Hepatocyte (in vitro differentiated cells): ENCODE results near the gene DIRAS1. TPM values are rescaled to one million over a fixed set of nuclear protein-coding genes. Genes with fewer than 3 reads are reported as not detected.

Experiments
- DNase-seq: peaks from one replicate; pipeline ENCODE4 v3.0.0-alpha.2; 2016; ENCODE audit warnings: low spot score
- H2AFZ ChIP-seq: fragments of 200-600 bp; sonication (generic); 2 replicates; pipeline ENCODE4 v1.6.0; 2016; ENCODE audit warnings: antibody characterized with exemption, mild to moderate bottlenecking
- H3K27ac ChIP-seq: fragments of 200-600 bp; sonication (generic); 2 replicates; pipeline ENCODE4 v1.5.1; 2016; ENCODE audit warnings: mild to moderate bottlenecking
- H3K27me3 ChIP-seq: fragments of 200-600 bp; sonication (generic); 2 replicates; pipeline ENCODE4 v1.6.1; 2016
- H3K36me3 ChIP-seq: fragments of 200-600 bp; sonication (generic); replicated peaks from 2 replicates; pipeline ENCODE4 v1.5.1; 2016; ENCODE audit warnings: low read depth; ENCODE audit not compliant: insufficient read depth
- H3K4me1 ChIP-seq: fragments of 200-600 bp; sonication (generic); 2 replicates; pipeline ENCODE4 v1.5.1; 2016; ENCODE audit warnings: mild to moderate bottlenecking, moderate library complexity; ENCODE audit not compliant: insufficient read depth
- H3K4me2 ChIP-seq: fragments of 200-600 bp; sonication (generic); 2 replicates; pipeline ENCODE4 v1.6.0; 2016
- H3K4me3 ChIP-seq: fragments of 200-600 bp; sonication (generic); 2 replicates; pipeline ENCODE4 v1.5.1; 2016; ENCODE audit warnings: mild to moderate bottlenecking
- H3K79me2 ChIP-seq: fragments of 200-600 bp; sonication (generic); 2 replicates; pipeline ENCODE4 v1.6.0; 2017; ENCODE audit warnings: mild to moderate bottlenecking
- H3K9me2 ChIP-seq: fragments of 200-600 bp; sonication (generic); replicated peaks from 2 replicates; pipeline ENCODE4 v1.6.0; 2017; ENCODE audit warnings: mild to moderate bottlenecking; ENCODE audit not compliant: insufficient read depth
- H3K9me3 ChIP-seq: fragments of 200-600 bp; sonication (generic); 2 replicates; pipeline ENCODE4 v1.5.1; 2016; ENCODE audit warnings: low read depth, mild to moderate bottlenecking
- H4K20me1 ChIP-seq: fragments of 200-600 bp; sonication (generic); 2 replicates; pipeline ENCODE4 v1.6.0; 2016; ENCODE audit warnings: mild to moderate bottlenecking; ENCODE audit not compliant: insufficient read depth, poor library complexity, severe bottlenecking
- EZH2 ChIP-seq: fragments of 200-600 bp; sonication (generic); IDR thresholded peaks from 2 replicates; pipeline ENCODE4 v1.6.1; 2016; ENCODE audit warnings: antibody characterized with exemption, mild to moderate bottlenecking, borderline replicate concordance
- EZH2phosphoT487 ChIP-seq: fragments of 200-600 bp; sonication (generic); IDR thresholded peaks from one replicate; pipeline ENCODE4 v1.6.1; 2018; ENCODE audit warnings: antibody characterized with exemption, mild to moderate bottlenecking, low read depth, moderate library complexity; ENCODE audit not compliant: unreplicated experiment, severe bottlenecking
- WGBS: methylation state at CpG from one replicate; pipeline ENCODE4 v1.1.6; 2016; ENCODE audit warnings: low lambda C conversion rate; ENCODE audit errors: missing lambda C conversion rate; 5-methylcytosine and 5-hydroxymethylcytosine counted together
- polyA plus RNA-seq: library from polyadenylated mRNA; unstranded; fragments of >200 nt; fragmentation: Nextera tagmentation; extraction: Ambion mirVana; gene quantifications from 2 replicates; pipeline ENCODE4 v1.2.1, GENCODE V29; 2016
- total RNA-seq: library from RNA; depleted of rRNA; stranded (reverse); fragments of >200 nt; gene quantifications from 2 replicates; pipeline ENCODE4 v1.2.3, GENCODE V29; 2014
- TF ChIP-seq, protein P1 (sequence below): fragments of 200-600 bp; sonication (generic); IDR thresholded peaks from 2 replicates; pipeline ENCODE4 v1.5.1; 2016; ENCODE audit warnings: antibody characterized with exemption, mild to moderate bottlenecking; ENCODE audit not compliant: poor library complexity

Gene DIRAS1
- total and polyA plus RNA-seq, 2 experiments from 2014 or later, result 1.5 to 2.4 TPM

DNA sequence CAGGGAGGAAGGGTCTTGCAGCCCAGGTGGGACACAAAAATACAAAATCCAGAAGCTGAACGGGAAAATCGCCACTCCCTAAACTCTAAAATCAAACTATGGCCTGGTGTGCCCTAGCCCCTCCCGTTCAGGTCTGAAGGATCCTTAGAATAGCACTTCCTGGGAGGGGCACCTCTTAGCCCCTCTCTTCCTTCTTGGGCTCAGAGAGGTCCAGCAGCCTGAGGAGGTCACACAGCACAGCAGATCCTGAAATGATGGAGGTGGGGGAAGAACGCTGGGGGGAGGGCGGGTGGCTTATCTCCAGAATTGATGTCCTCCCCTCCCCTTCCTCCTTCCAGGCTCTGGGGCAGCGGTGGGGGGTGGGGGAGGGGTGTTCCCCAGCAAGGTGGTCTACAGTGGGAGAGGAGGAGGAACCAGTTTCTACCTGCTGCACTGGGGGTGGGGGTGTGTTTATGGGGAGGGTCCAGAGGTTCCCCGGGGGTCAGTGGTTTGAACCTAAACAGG lies 1.9 kb downstream of the DIRAS1 start:
- peaks cover 5% of the 10 kb centered on the region for H3K4me1 ChIP-seq
- H4K20me1 ChIP-seq, result no peaks in the 10 kb centered on the region
- no peak for DNase-seq
- TF ChIP-seq, protein P1, sequence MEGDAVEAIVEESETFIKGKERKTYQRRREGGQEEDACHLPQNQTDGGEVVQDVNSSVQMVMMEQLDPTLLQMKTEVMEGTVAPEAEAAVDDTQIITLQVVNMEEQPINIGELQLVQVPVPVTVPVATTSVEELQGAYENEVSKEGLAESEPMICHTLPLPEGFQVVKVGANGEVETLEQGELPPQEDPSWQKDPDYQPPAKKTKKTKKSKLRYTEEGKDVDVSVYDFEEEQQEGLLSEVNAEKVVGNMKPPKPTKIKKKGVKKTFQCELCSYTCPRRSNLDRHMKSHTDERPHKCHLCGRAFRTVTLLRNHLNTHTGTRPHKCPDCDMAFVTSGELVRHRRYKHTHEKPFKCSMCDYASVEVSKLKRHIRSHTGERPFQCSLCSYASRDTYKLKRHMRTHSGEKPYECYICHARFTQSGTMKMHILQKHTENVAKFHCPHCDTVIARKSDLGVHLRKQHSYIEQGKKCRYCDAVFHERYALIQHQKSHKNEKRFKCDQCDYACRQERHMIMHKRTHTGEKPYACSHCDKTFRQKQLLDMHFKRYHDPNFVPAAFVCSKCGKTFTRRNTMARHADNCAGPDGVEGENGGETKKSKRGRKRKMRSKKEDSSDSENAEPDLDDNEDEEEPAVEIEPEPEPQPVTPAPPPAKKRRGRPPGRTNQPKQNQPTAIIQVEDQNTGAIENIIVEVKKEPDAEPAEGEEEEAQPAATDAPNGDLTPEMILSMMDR, result no peak
- TF ChIP-seq EZH2phosphoT487 (no peak), EZH2 (no peak)
- H3K4me3 ChIP-seq, result no peak overlapping the region
- H3K4me2 ChIP-seq, result no peak overlapping the region
- no peaks in the 10 kb centered on the region for H3K9me2 ChIP-seq
- no peak overlapping the region for H2AFZ ChIP-seq
- WGBS, result 62% methylated on average over 6 of the region's 7 CpGs
- H3K79me2 ChIP-seq, result no peaks in the 10 kb centered on the region
- H3K9me3 ChIP-seq, result no peaks in the 10 kb centered on the region
- peaks cover 28% of the 10 kb centered on the region for H3K27me3 ChIP-seq
- no peak overlapping the region for H3K27ac ChIP-seq
- H3K36me3 ChIP-seq, result no peaks in the 10 kb centered on the region

DNA sequence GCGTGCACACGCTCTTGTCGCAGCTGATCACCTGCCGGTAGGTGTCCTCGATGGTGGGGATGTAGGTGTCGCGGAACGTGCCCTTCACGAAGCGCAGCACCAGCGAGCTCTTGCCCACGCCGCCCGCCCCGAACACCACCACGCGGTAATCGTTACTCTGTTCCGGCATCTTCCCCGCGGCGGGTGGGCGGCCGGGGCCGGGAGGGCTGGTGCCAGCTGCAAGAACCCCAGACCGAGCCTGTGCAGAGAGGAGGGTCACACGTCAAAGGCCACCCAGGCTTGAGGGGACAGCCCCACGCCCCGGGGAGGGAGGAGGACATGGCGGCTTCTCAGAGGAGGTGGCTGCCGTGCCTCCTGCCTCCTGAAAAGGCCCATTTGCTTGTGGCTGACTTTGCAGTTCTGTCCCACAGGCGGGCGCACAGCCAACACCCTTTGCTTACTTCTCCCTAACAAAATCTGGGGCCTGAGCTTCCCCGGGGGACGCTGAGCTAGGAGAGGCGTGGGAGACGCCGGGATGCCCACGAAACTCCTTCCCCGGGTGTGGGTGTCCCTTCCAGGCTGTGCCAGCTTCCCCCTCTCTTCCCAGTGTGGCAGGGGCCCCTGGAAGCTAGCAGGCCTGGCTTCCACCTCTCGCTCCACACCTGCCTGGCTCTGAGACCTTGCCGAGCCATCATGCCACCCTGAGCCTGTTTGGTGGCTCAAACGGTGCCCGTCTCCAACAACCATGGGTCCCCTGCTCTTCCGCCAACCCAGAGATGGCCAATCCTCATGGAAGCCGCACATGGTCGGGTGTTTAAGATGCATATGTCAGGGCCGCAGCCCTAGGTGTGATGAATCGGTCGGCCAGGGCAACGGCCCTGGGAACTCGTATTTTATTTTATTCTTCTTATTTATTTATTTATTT lies 3.3 kb downstream of the DIRAS1 start:
- Histone ChIP-seq H3K27me3 (peaks cover 27% of the 10 kb centered on the region), H4K20me1 (no peaks in the 10 kb centered on the region), H3K27ac (no peak overlapping the region), H3K36me3 (no peaks in the 10 kb centered on the region), H2AFZ (no peak overlapping the region), H3K4me3 (no peak overlapping the region), H3K4me1 (peaks cover 5% of the 10 kb centered on the region), H3K9me2 (no peaks in the 10 kb centered on the region), H3K9me3 (no peaks in the 10 kb centered on the region), H3K4me2 (no peak overlapping the region), H3K79me2 (no peaks in the 10 kb centered on the region)
- no peak for DNase-seq
- no peak for TF ChIP-seq EZH2
- TF ChIP-seq EZH2phosphoT487, result no peak
- TF ChIP-seq, protein P1, result no peak
- WGBS, result 96% methylated on average over 39 of the region's 52 CpGs

DNA sequence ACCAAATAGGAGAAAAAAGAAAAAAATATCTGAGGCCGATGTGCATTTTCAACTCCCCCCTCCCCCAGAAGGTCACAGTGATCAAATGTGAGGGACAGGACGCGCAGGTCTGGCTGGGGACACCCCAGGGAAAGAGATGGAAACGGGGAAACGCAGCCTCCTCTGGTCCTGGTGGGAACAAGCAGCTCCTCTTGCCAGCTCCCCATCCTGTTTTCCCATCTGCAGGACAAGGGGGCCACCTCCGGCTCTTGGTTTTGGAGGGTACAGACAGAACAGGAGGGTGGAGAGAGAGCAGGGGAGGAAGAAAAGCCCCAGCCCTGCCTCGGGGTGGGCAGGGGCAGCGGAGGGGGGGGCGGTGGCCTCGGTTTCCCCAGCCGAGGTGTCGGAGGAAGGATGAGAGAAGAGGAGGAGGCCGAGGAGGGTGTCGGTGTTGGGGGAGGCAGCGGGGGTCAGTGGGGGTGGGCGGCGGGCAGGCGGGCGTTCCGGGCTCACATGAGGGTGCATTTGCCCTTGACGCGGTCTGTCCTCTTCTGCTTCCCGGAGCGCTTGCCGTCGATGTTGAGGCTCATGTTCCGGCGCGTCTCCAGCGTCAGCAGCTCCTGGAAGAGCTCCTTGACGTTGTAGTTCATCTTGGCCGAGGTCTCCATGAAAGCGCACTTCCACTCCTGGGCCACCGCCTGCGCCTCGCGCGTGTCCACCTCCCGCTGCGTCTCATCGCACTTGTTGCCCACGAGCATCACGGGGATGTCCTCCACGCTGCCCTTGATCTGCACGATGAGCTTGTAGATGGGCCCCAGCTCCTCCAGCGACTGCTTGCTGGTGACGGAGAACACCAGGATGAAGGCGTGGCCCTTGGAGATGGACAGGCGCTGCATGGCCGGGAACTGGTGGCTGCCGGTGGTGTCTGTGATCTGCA lies 4.2 kb downstream of the DIRAS1 start:
- no peak overlapping the region for H3K27ac ChIP-seq
- H3K9me3 ChIP-seq, result no peaks in the 10 kb centered on the region
- 93% methylated on average over 29 of the region's 51 CpGs for WGBS
- peaks cover 18% of the 10 kb centered on the region for H3K27me3 ChIP-seq
- H3K4me2 ChIP-seq, result no peak overlapping the region
- H3K9me2 ChIP-seq, result no peaks in the 10 kb centered on the region
- no peak overlapping the region for H3K4me3 ChIP-seq
- TF ChIP-seq EZH2, result no peak
- TF ChIP-seq, protein P1, result no peak
- TF ChIP-seq EZH2phosphoT487, result no peak
- no peaks in the 10 kb centered on the region for H3K36me3 ChIP-seq
- H3K4me1 ChIP-seq, result peaks cover 5% of the 10 kb centered on the region
- DNase-seq, result no peak
- no peak overlapping the region for H2AFZ ChIP-seq
- no peaks in the 10 kb centered on the region for H3K79me2 ChIP-seq
- no peaks in the 10 kb centered on the region for H4K20me1 ChIP-seq
